Adrenal gland (tissue), 5 donors: ENCODE measurements around the gene CMTM1.

Experiments
- POLR2A ChIP-seq, 2 donors: fragments of 450-650 bp; IDR thresholded peaks; one replicate each; pipeline ENCODE4 v1.6.1; 2017; ENCODE audit warnings: antibody characterized with exemption in 2 of 2, mild to moderate bottlenecking in 2 of 2, moderate library complexity in 1 of 2
- TF ChIP-seq, protein P1 (sequence below), 6 experiments: fragments of 450-650 bp in 4 of 6; fragments of 200-600 bp in 2 of 6; sonication (generic) in 1 of 6; IDR thresholded peaks; 1 replicate in 5 of 6; 2 replicates in 1 of 6; pipeline versions ENCODE4 v1.5.1 to v1.8.0; 2016 to 2021; ENCODE audit warnings: antibody characterized with exemption in 6 of 6, mild to moderate bottlenecking in 2 of 6, moderate library complexity in 1 of 6
- donor health status: DM: no; HTN: no; CAD: no.

DNA sequence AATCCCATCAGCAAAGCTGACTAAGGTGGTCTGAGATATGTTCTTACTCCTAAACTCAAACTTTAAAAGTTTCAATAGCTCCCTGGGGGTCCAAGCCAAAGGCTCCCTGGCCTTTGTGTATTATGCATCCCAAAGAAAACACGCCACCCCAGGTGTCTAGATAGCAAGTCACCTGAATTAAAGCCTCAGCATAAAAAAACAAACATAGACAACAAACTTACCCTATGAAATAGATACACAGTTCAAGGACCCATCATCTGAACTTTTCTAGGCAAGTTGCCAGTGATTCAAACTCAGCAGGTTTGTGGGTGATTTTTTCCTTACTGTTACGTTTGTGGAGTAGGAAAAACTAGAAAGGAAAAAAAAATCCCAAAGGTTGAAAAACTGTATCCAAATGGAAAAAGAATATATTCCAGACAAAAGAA, 50.8 kb downstream of the CMTM1 start:
- TF ChIP-seq, protein P1, sequence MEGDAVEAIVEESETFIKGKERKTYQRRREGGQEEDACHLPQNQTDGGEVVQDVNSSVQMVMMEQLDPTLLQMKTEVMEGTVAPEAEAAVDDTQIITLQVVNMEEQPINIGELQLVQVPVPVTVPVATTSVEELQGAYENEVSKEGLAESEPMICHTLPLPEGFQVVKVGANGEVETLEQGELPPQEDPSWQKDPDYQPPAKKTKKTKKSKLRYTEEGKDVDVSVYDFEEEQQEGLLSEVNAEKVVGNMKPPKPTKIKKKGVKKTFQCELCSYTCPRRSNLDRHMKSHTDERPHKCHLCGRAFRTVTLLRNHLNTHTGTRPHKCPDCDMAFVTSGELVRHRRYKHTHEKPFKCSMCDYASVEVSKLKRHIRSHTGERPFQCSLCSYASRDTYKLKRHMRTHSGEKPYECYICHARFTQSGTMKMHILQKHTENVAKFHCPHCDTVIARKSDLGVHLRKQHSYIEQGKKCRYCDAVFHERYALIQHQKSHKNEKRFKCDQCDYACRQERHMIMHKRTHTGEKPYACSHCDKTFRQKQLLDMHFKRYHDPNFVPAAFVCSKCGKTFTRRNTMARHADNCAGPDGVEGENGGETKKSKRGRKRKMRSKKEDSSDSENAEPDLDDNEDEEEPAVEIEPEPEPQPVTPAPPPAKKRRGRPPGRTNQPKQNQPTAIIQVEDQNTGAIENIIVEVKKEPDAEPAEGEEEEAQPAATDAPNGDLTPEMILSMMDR (IDR thresholded peaks at IDR 0.05) = no peak
- no peak for TF ChIP-seq POLR2A (IDR thresholded peaks at IDR 0.05)
